ENCODE data around the gene ALG9. TPM values are rescaled to one million over a fixed set of nuclear protein-coding genes. Genes with fewer than 3 reads are reported as not detected.

Gene ALG9, protein sequence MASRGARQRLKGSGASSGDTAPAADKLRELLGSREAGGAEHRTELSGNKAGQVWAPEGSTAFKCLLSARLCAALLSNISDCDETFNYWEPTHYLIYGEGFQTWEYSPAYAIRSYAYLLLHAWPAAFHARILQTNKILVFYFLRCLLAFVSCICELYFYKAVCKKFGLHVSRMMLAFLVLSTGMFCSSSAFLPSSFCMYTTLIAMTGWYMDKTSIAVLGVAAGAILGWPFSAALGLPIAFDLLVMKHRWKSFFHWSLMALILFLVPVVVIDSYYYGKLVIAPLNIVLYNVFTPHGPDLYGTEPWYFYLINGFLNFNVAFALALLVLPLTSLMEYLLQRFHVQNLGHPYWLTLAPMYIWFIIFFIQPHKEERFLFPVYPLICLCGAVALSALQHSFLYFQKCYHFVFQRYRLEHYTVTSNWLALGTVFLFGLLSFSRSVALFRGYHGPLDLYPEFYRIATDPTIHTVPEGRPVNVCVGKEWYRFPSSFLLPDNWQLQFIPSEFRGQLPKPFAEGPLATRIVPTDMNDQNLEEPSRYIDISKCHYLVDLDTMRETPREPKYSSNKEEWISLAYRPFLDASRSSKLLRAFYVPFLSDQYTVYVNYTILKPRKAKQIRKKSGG
- polyA plus RNA-seq: 82.0 and 92.1 TPM in 2 replicates
- polyA minus RNA-seq: 142 and 148 TPM in 2 replicates

- TF ChIP-seq RAD21 (conservative IDR thresholded peaks at IDR 0.05) (no peak), POLR2AphosphoS5 (IDR thresholded peaks at IDR 0.05) (peak; percentile 60), EZH2 (IDR thresholded peaks at IDR 0.05; ENCODE audit: borderline replicate concordance, insufficient read depth, low read length, poor library complexity, severe bottlenecking) (no peak), TAF1 (IDR thresholded peaks at IDR 0.05; ENCODE audit: low read depth) (no peak), CTCF (IDR thresholded peaks at IDR 0.05; ENCODE audit: poor library complexity, severe bottlenecking) (peak; percentile 60), EP300 (conservative IDR thresholded peaks at IDR 0.05; ENCODE audit: poor library complexity, severe bottlenecking) (peak; percentile 19), MXI1 (conservative IDR thresholded peaks at IDR 0.05; ENCODE audit: poor library complexity, severe bottlenecking) (peak; percentile 86), SMC3 (conservative IDR thresholded peaks at IDR 0.05; ENCODE audit: poor library complexity) (peak; percentile 25), REST (IDR thresholded peaks at IDR 0.05; ENCODE audit: borderline replicate concordance) (peak; percentile 83)
- H2AFZ ChIP-seq (ENCODE audit: low read depth, low read length): peak within 1 kb of the TSS; percentile 71
- no peaks in the 10 kb centered on the region for H3K27me3 ChIP-seq (ENCODE audit: insufficient read depth, low read depth, low read length)
- H3K36me3 ChIP-seq (ENCODE audit: insufficient read depth, low read length): no peaks in the 10 kb centered on the region
- H3F3A ChIP-seq (ENCODE audit: insufficient read depth, low read length, poor library complexity, severe bottlenecking): peaks cover 3% of the 10 kb centered on the region
- peak within 1 kb of the TSS; percentile 77 for H3K4me3 ChIP-seq (ENCODE audit: low read length)
- no peaks in the 10 kb centered on the region for H3K9me3 ChIP-seq (ENCODE audit: low read length)
- H3K4me2 ChIP-seq (ENCODE audit: low read length): peak within 1 kb of the TSS; percentile 64
- peaks cover 16% of the 10 kb centered on the region for H3K79me2 ChIP-seq (replicated peaks; ENCODE audit: insufficient read depth, low read length)
- no peaks in the 10 kb centered on the region for H4K20me1 ChIP-seq (ENCODE audit: insufficient read depth)
- H3K9ac ChIP-seq (ENCODE audit: low read length): peak within 1 kb of the TSS; percentile 81
- peak within 1 kb of the TSS; percentile 80 for H3K27ac ChIP-seq (ENCODE audit: low read length)
- no peaks in the 10 kb centered on the region for H3K9me2 ChIP-seq (ENCODE audit: insufficient read depth, low read length)
Measured at GRCh38 chr11:111870886-111871692, at the start of gene ALG9. TSS of gene ALG9 (minus strand) at chr11:111871581. CDS start at chr11:111871482, 99 bp downstream.

DNA sequence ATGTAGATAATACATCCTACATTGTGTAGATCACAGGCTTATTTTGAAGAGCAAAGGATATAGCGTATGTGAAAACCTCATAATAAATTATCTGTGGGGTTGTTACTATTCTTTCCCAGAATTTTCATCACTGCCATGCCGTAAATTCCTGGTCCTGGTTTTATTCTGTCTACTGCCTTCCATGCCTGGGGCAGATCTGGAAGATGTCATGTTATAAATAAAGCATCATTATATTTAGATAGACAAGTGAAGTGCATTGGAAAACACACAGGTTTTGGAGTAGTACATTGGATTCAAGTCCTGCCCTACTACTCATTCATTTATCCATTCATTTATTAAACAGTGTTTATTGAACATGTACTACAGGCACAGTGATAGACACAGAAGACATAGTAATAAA lies 49.5 kb upstream of the ALG9 start:
- Histone ChIP-seq H3K27me3 (ENCODE audit: insufficient read depth, low read depth, low read length) (no peaks in the 10 kb centered on the region), H3K4me2 (ENCODE audit: low read length) (no peak overlapping the region), H3K9ac (ENCODE audit: low read length) (no peak overlapping the region), H3F3A (ENCODE audit: insufficient read depth, low read length, poor library complexity, severe bottlenecking) (no peaks in the 10 kb centered on the region), H3K4me3 (ENCODE audit: low read length) (no peak overlapping the region), H3K79me2 (replicated peaks; ENCODE audit: insufficient read depth, low read length) (no peaks in the 10 kb centered on the region), H3K9me3 (ENCODE audit: low read length) (no peaks in the 10 kb centered on the region), H4K20me1 (ENCODE audit: insufficient read depth) (no peaks in the 10 kb centered on the region), H3K9me2 (ENCODE audit: insufficient read depth, low read length) (no peaks in the 10 kb centered on the region), H2AFZ (ENCODE audit: low read depth, low read length) (no peak overlapping the region), H3K36me3 (ENCODE audit: insufficient read depth, low read length) (no peaks in the 10 kb centered on the region), H3K27ac (ENCODE audit: low read length) (no peak overlapping the region)
- TF ChIP-seq REST (IDR thresholded peaks at IDR 0.05; ENCODE audit: borderline replicate concordance) (no peak), MXI1 (conservative IDR thresholded peaks at IDR 0.05; ENCODE audit: poor library complexity, severe bottlenecking) (no peak), TAF1 (IDR thresholded peaks at IDR 0.05; ENCODE audit: low read depth) (no peak), CTCF (IDR thresholded peaks at IDR 0.05; ENCODE audit: poor library complexity, severe bottlenecking) (no peak), EP300 (conservative IDR thresholded peaks at IDR 0.05; ENCODE audit: poor library complexity, severe bottlenecking) (no peak), POLR2AphosphoS5 (IDR thresholded peaks at IDR 0.05) (no peak), EZH2 (IDR thresholded peaks at IDR 0.05; ENCODE audit: borderline replicate concordance, insufficient read depth, low read length, poor library complexity, severe bottlenecking) (no peak), RAD21 (conservative IDR thresholded peaks at IDR 0.05) (no peak), SMC3 (conservative IDR thresholded peaks at IDR 0.05; ENCODE audit: poor library complexity) (no peak)

Data from neural cell (in vitro differentiated cells).